Activated T-helper 9 cell treated with anti-CD3 and anti-CD28 coated beads, Interleukin-2, amount 50 U/mL, for 16 hours (primary cell): ENCODE results near the gene NR2F1-AS1.

Experiments
- DNase-seq: peaks from one replicate; pipeline ENCODE4 v3.0.0-alpha.2; 2020; ENCODE audit warnings: low read depth

NR2F1-AS1 gene

GRCh38 chr5:93384995-93385394 lies 196.0 kb downstream of the NR2F1-AS1 start:
- no peak for DNase-seq

DNA sequence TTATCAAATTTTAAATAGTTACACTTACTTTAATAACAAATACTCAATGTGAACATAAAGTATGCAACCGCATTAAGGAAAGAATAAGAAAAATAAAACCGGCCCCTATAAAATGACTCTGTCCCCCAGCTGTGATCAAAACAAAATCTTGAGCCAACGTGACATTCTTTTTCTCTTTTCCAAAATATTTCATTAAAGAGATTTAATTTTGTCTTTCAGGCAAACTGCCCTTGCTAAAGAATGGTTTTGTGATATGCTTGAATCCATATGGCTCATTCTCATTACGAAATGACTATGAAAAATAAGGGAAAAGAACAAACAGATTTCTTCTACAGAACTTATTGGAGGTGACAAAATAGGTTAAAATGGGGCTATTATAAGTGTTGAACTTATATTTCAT lies 197.0 kb downstream of the NR2F1-AS1 start:
- DNase-seq: no peak

DNA sequence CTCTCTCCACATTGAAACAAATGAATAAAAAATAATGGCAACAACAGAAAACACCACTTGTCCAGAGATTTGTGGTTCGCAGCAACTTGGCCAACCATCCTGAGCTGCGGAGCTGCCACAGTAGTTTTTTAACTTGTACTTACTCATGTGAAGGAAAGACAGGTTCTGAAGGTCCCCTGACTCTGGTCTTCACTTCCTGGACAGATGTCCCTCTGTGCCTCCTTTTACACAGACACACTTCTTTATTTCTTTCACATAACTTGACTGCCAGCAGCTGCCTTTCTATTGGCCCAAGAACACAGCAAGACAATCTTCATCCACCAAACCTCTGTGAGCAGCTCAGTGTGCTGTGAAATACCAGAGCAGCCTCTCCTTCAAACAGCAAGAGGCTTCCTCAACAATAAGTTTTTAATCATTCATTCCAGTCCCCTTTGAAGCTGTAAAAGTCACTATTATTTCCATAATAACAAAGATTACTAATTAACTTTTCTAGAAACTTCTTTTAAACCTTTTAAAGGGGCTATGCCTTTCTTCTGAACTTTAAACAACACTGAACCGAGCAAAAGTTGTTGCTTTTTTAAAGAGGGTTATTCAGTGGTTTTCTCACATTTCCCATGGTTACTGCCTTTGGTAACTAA lies 198.7 kb downstream of the NR2F1-AS1 start:
- no peak for DNase-seq

DNA sequence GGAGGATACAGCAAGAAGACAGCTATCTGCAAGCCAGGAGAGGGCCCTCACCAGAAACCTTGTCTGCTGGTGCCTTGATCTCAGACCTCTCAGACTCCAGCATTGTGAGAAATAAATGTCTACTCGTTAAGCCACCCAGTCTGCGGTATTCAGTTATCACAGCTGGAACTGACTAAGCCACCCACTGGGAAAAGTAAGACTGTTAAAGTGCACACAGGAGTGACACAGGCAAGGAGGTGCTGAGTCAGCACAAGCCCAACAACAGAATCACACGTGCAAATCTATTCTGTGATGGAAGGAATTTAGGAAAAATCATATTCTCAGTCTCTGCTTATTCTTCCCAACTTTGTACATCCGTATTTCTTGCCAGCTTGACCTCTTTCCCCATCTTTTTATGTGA lies 200.0 kb downstream of the NR2F1-AS1 start:
- DNase-seq: no peak

GRCh38 chr5:93378073-93378472 lies 202.9 kb downstream of the NR2F1-AS1 start:
- DNase-seq: no peak

- no peak for DNase-seq
These were observed 209.1 kb downstream of the NR2F1-AS1 start for GRCh38 chr5:93371893-93372292.

DNA sequence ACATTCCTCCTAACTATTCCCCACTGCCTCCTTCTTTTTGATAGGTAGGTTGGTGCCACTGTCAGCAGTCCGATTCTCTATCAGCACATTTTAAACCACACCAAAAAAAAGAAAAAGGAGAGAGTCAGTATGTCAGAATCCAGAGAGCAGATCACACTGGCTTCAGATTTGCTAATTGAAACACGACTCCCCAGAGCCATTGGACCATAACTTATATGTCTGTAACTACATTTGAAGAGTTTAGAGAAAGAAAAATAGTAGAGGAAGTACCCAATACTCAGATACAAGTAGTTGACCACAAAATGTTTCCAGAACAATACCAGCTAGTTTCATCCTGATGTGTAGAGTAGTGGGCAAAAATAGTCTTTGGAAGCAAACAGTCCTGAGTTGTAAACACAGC lies 216.6 kb downstream of the NR2F1-AS1 start:
- DNase-seq: no peak

GRCh38 chr5:93360436-93361088 lies 220.5 kb downstream of the NR2F1-AS1 start:
- DNase-seq: no peak

GRCh38 chr5:93359960-93360305 lies 221.1 kb downstream of the NR2F1-AS1 start:
- no peak for DNase-seq
